ENCODE measurements around the gene STRIP2.

STRIP2 gene

DNA sequence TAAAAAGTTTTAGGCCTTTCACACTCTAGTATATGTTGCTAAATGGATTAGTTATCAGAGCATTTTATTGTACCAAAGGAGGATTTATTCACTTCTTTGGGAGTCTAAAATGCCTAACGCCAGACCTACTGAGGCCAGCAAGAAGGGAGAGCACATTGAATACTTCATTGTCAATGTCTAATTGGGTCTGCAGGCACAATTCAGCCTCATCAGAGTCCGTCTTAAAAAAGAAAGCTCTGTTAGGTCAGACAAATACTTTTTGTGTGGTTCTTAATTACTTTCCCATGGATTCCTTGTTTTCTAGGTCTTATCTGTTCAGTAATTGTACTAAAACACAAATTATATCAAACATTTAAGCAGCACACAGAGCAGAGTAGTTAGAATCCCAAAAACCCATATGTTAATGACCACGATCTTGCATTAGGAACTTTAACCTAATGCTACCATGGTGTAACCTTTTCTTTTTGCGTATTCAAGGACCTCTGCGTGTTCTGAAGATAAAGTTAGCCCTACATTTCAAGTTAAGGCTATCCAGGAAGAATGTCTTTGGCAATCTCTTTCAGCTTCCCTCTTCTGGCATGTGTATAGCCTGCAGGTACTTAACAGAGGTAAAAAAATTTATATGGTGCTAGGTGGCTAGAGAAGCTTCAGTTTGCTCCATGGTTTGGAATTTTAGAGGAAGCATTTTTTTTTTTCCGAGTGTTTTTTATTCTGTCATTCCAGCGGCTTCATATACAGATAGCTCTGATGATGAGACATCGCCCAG is 45.7 kb upstream of the STRIP2 start:
- CTCF ChIA-PET: interaction anchor here (0.6 to 2.5 kb wide), 5 partner anchors 13 to 182 kb away, joined by 3 to 11 read pairs (median 4); no protein-coding TSS in a partner anchor
- POLR2A ChIA-PET: interaction anchor here (0.8 kb wide), 1 partner anchor 8 kb away, joined by 5 read pairs; no protein-coding TSS in a partner anchor

DNA sequence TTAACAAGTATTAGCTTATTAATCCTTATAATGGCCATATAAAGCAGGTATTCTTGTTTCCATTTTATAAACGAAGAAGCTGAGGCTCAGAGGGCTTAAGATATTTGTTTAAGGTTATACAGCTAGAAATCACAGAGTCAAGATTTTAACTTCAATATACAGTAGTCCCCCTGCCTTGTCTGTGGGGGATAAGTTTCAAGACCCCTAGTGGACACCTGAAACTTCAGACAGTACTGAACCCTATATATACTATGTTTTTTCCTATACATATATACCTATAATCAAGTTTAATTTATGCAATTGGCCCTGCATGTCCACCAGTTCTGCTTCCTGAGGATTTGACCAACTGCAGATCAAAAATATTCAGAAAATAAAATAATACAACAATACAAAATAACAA is 44.4 kb upstream of the STRIP2 start:
- ChIA-PET CTCF (interaction anchor here (0.7 to 2.5 kb wide), 3 partner anchors 11 to 22 kb away, joined by 3 to 11 read pairs (median 4); no protein-coding TSS in a partner anchor), POLR2A (no interaction called here)

More for the DNA sequence above, 45.7 kb upstream of the STRIP2 start:
- no peak for DNase-seq (ENCODE audit: extremely low spot score)
- TF ChIP-seq ARNT (IDR thresholded peaks at IDR 0.05): no peak

DNA sequence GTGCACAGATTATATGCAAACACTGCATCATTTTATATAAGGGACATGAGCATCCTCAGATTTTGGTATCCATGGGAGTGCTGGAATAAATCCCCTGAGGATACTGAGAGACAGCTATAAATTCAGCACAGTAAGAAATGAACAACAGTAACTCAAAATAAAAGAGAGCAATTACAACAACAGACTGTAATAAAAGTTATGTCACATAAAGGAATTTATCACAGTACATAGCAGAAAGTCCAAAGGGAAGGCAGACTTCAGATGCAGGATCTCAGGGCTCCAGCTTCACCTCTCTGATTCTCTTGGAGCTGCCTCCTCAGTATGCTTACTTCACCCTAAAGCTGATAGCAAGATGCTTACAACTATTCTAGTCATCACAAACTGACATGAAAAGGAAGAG is 43.9 kb upstream of the STRIP2 start:
- DNase-seq (ENCODE audit: extremely low spot score): no peak
- ChIA-PET CTCF (interaction anchor here (1.3 to 2.5 kb wide), 2 partner anchors 14 to 23 kb away, joined by 3 to 11 read pairs; no protein-coding TSS in a partner anchor), POLR2A (no interaction called here)
- TF ChIP-seq, protein P1, sequence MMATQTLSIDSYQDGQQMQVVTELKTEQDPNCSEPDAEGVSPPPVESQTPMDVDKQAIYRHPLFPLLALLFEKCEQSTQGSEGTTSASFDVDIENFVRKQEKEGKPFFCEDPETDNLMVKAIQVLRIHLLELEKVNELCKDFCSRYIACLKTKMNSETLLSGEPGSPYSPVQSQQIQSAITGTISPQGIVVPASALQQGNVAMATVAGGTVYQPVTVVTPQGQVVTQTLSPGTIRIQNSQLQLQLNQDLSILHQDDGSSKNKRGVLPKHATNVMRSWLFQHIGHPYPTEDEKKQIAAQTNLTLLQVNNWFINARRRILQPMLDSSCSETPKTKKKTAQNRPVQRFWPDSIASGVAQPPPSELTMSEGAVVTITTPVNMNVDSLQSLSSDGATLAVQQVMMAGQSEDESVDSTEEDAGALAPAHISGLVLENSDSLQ (IDR thresholded peaks at IDR 0.05): no peak
- no peak for TF ChIP-seq NFRKB (IDR thresholded peaks at IDR 0.05)
- no peak for TF ChIP-seq ARNT (IDR thresholded peaks at IDR 0.05)
- no peak for TF ChIP-seq TARDBP (IDR thresholded peaks at IDR 0.05)
- no peak for TF ChIP-seq FOXM1 (IDR thresholded peaks at IDR 0.05; ENCODE audit: borderline replicate concordance)
- no peak for TF ChIP-seq SP1 (IDR thresholded peaks at IDR 0.05)
- TF ChIP-seq SUZ12 (IDR thresholded peaks at IDR 0.05): no peak
- TF ChIP-seq ZNF384 (IDR thresholded peaks at IDR 0.05): no peak
- no peak for TF ChIP-seq CTBP1 (IDR thresholded peaks at IDR 0.05; ENCODE audit: borderline replicate concordance)
- TF ChIP-seq HDGF (IDR thresholded peaks at IDR 0.05; ENCODE audit: borderline replicate concordance): no peak
- no peak for TF ChIP-seq ELF4 (IDR thresholded peaks at IDR 0.05)

More for the DNA sequence above, 44.4 kb upstream of the STRIP2 start:
- no peak for DNase-seq (ENCODE audit: extremely low spot score)
- TF ChIP-seq SP1 (IDR thresholded peaks at IDR 0.05) (no peak), NFRKB (IDR thresholded peaks at IDR 0.05) (no peak), LEF1 (IDR thresholded peaks at IDR 0.05; ENCODE audit: borderline replicate concordance) (no peak), CTBP1 (IDR thresholded peaks at IDR 0.05; ENCODE audit: borderline replicate concordance) (no peak), ZNF384 (IDR thresholded peaks at IDR 0.05) (no peak), TARDBP (IDR thresholded peaks at IDR 0.05) (no peak), ARNT (IDR thresholded peaks at IDR 0.05) (no peak), L3MBTL2 (conservative IDR thresholded peaks at IDR 0.05) (no peak), SUZ12 (IDR thresholded peaks at IDR 0.05) (no peak), HDGF (IDR thresholded peaks at IDR 0.05; ENCODE audit: borderline replicate concordance) (no peak), BHLHE40 (IDR thresholded peaks at IDR 0.05; ENCODE audit: borderline replicate concordance) (no peak), FOXK2 (IDR thresholded peaks at IDR 0.05) (no peak), ELF4 (IDR thresholded peaks at IDR 0.05) (no peak), FOXM1 (IDR thresholded peaks at IDR 0.05; ENCODE audit: borderline replicate concordance) (no peak), FOXA1 (IDR thresholded peaks at IDR 0.05) (no peak)
- TF ChIP-seq, protein P1 (IDR thresholded peaks at IDR 0.05): no peak

DNA sequence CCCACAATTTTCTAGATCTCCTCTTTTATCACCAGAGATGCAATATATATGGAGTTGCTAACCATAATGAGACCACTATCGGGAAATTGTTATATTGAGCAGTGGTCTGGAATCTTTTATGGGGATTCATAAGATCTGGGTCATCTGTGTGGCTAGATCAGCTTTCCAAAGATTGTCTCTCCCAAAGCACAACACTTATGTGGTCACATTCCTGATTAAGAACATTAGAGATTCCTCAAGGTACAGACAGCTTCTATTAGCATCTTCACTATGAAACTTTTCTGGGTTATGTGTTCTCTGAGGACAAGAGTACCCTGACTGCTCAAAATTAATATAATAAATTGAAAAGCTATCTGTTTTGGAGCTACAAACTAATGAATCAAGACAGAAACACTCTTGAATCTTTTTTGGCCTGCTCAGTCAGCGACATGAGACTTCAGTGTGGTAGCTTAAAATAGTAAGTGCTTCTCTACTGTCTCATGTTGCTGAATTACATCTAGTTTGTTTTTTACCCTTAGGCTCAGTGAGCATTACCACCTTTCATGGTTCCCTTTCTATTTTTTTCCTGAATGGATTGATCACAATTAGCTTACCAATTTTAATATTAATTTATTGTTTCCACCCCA is 42.6 kb upstream of the STRIP2 start:
- TF ChIP-seq NFRKB (IDR thresholded peaks at IDR 0.05): no peak
- TF ChIP-seq BHLHE40 (IDR thresholded peaks at IDR 0.05; ENCODE audit: borderline replicate concordance): no peak
- TF ChIP-seq ELF4 (IDR thresholded peaks at IDR 0.05): no peak
- TF ChIP-seq TARDBP (IDR thresholded peaks at IDR 0.05): no peak
- TF ChIP-seq CTBP1 (IDR thresholded peaks at IDR 0.05; ENCODE audit: borderline replicate concordance): no peak
- CTCF ChIA-PET: no interaction called here
- no peak for DNase-seq (ENCODE audit: extremely low spot score)
- POLR2A ChIA-PET: no interaction called here

DNA sequence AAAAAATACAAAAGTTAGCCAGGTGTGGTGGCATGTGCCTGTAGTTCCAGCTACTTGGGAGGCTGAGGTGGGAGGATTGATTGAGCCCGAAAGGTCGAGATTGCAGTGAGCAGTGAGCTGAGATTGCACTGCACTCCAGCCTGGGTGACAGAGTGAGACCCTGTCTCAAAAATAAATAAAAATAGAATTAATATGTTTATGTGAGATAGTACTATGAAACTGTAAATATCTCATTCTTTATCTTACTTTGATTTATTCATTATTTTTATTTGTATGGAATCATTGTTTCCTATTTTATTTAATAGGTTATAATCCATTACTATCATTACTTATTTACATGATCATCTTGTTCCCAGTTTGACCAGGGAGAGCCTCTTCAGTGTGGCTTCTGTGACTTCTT is 41.0 kb upstream of the STRIP2 start:
- CTCF ChIA-PET: interaction anchor here (0.8 to 1.0 kb wide), 2 partner anchors 17 to 76 kb away, joined by 3 read pairs; no protein-coding TSS in a partner anchor

DNA sequence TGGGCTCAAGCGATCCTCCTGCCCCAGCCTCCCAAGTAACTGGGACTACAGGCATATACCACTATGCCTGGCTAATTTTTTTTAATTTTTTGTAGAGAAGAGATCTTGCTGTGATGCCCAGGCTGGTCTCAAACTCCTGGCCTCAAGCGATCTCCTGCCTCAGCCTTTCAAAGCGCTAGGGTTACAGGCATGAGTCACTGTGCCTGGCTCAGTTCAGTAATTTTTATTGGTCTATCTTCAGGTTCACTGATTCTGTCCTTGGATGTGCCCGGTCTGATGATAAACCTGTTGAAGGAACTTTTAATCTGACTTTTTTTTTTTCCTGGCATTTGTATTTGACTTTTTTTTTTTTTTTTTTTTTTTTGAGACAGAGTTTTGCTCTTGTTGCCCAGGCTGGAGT is 40.1 kb upstream of the STRIP2 start:
- TF ChIP-seq FOXM1 (IDR thresholded peaks at IDR 0.05; ENCODE audit: borderline replicate concordance) (no peak), SUZ12 (IDR thresholded peaks at IDR 0.05) (no peak), ELF4 (IDR thresholded peaks at IDR 0.05) (no peak), ZNF384 (IDR thresholded peaks at IDR 0.05) (no peak)
- ChIA-PET POLR2A (no interaction called here), CTCF (interaction anchor here (1.0 kb wide), 1 partner anchor 18 kb away, joined by 3 read pairs; no protein-coding TSS in a partner anchor)
- DNase-seq (ENCODE audit: extremely low spot score): no peak

More for the DNA sequence above, 41.0 kb upstream of the STRIP2 start:
- POLR2A ChIA-PET: no interaction called here
- TF ChIP-seq TARDBP (IDR thresholded peaks at IDR 0.05) (no peak), L3MBTL2 (conservative IDR thresholded peaks at IDR 0.05) (no peak), SUZ12 (IDR thresholded peaks at IDR 0.05) (no peak), ELF4 (IDR thresholded peaks at IDR 0.05) (no peak), ZNF384 (IDR thresholded peaks at IDR 0.05) (no peak), ARNT (IDR thresholded peaks at IDR 0.05) (no peak), FOXA1 (IDR thresholded peaks at IDR 0.05) (no peak)
- TF ChIP-seq, protein P1 (IDR thresholded peaks at IDR 0.05): no peak
- DNase-seq (ENCODE audit: extremely low spot score): no peak

All from HEK293T (cell line).